Skeletal muscle tissue (tissue), 4 donors: ENCODE measurements around the gene TGFA. TPM values are rescaled to one million over a fixed set of nuclear protein-coding genes. Genes with fewer than 3 reads are reported as not detected.
A peak's percentile ranks its signal among the peaks of the same experiment; 100 is the strongest.

Source experiments
- H3K27ac ChIP-seq: one replicate; pipeline ENCODE4 v1.7.0; 2013; ENCODE audit warnings: mild to moderate bottlenecking, low read depth, low read length, inconsistent platforms
- H3K27me3 ChIP-seq, 3 donors: one replicate each; pipeline ENCODE4 v1.7.0; 2013; ENCODE audit warnings: low read length in 3 of 3; ENCODE audit not compliant: control insufficient read depth in 3 of 3, insufficient read depth in 3 of 3
- H3K36me3 ChIP-seq, 3 donors: one replicate each; pipeline ENCODE4 v1.7.0; 2013; ENCODE audit warnings: low read length in 3 of 3; ENCODE audit not compliant: control insufficient read depth in 3 of 3, insufficient read depth in 3 of 3
- H3K4me1 ChIP-seq, 3 donors: one replicate each; pipeline ENCODE4 v1.7.0; 2013; ENCODE audit warnings: low read length in 3 of 3, mild to moderate bottlenecking in 3 of 3; ENCODE audit not compliant: control insufficient read depth in 3 of 3, insufficient read depth in 3 of 3
- H3K4me3 ChIP-seq, 3 donors: one replicate each; pipeline ENCODE4 v1.7.0; 2013; ENCODE audit warnings: low read length in 3 of 3
- H3K9ac ChIP-seq, 3 donors: one replicate each; pipeline ENCODE4 v1.7.0; 2013; ENCODE audit warnings: low read length in 3 of 3, mild to moderate bottlenecking in 3 of 3, moderate library complexity in 2 of 3, low read depth in 1 of 3
- H3K9me3 ChIP-seq, 3 donors: one replicate each; pipeline ENCODE4 v1.7.0; 2013; ENCODE audit warnings: low read length in 3 of 3; ENCODE audit not compliant: control insufficient read depth in 3 of 3
- total RNA-seq: library from RNA; depleted of rRNA; stranded (reverse); fragments of >200 nt; gene quantifications from one replicate; pipeline ENCODE4 v1.2.3, GENCODE V29; 2014
- donor health status: Osteomylitis.

Gene TGFA
- total RNA-seq, 1 donor from 2014 or later = under 0.01 TPM

GRCh38 chr2:70554338-70554892 lies 789 bp upstream of the TGFA start:
- Histone ChIP-seq H3K9me3 (no peaks in the 10 kb centered on the region), H3K4me3 (peak overlapping the region; percentile 58 to 69 (median 61)), H3K9ac (peak overlapping the region in 2 of 3 donors; percentile 23 to 33), H3K36me3 (no peaks in the 10 kb centered on the region), H3K27ac (no peak overlapping the region), H3K4me1 (peaks cover 14 to 18% (median 15%) of the 10 kb centered on the region in 3 donors), H3K27me3 (peaks cover 31 to 44% (median 37%) of the 10 kb centered on the region in 3 donors)

- no peaks in the 10 kb centered on the region for H3K36me3 ChIP-seq
- H3K27me3 ChIP-seq = peaks cover 35 to 48% (median 40%) of the 10 kb centered on the region in 3 donors
- no peak overlapping the region for H3K27ac ChIP-seq
- peak overlapping the region in 2 of 3 donors; percentile 54 to 59 for H3K9ac ChIP-seq
- H3K4me3 ChIP-seq = peak overlapping the region; percentile 67 to 70 (median 69)
- H3K9me3 ChIP-seq = no peaks in the 10 kb centered on the region
- H3K4me1 ChIP-seq = peaks cover 14 to 18% (median 15%) of the 10 kb centered on the region in 3 donors
These were observed 367 bp downstream of the TGFA start for GRCh38 chr2:70553334-70553583.

GRCh38 chr2:70552501-70553333 lies 909 bp downstream of the TGFA start:
- Histone ChIP-seq H3K9ac (peak overlapping the region in 2 of 3 donors; percentile 54 to 59), H3K27ac (no peak overlapping the region)

GRCh38 chr2:70551167-70551566 lies 2.5 kb downstream of the TGFA start:
- Histone ChIP-seq H3K27me3 (peaks cover 26 to 48% (median 37%) of the 10 kb centered on the region in 3 donors), H3K9me3 (no peaks in the 10 kb centered on the region), H3K9ac (no peak overlapping the region), H3K36me3 (no peaks in the 10 kb centered on the region), H3K27ac (no peak overlapping the region), H3K4me1 (peaks cover 14 to 18% (median 15%) of the 10 kb centered on the region in 3 donors), H3K4me3 (no peak overlapping the region)

More at GRCh38 chr2:70552501-70553333, 909 bp downstream of the TGFA start:
- Histone ChIP-seq H3K4me3 (peak overlapping the region; percentile 67 to 70 (median 69)), H3K9me3 (no peaks in the 10 kb centered on the region), H3K36me3 (no peaks in the 10 kb centered on the region), H3K4me1 (peaks cover 14 to 18% (median 15%) of the 10 kb centered on the region in 3 donors), H3K27me3 (peaks cover 34 to 48% (median 39%) of the 10 kb centered on the region in 3 donors)

- no peaks in the 10 kb centered on the region for H3K36me3 ChIP-seq
- peaks cover 28 to 45% (median 37%) of the 10 kb centered on the region in 3 donors for H3K27me3 ChIP-seq
- peaks cover 14 to 18% (median 15%) of the 10 kb centered on the region in 3 donors for H3K4me1 ChIP-seq
- H3K27ac ChIP-seq = no peak overlapping the region
- no peak overlapping the region for H3K9ac ChIP-seq
- no peaks in the 10 kb centered on the region for H3K9me3 ChIP-seq
- H3K4me3 ChIP-seq = no peak overlapping the region
These were observed 3.7 kb downstream of the TGFA start for GRCh38 chr2:70549962-70550361.

GRCh38 chr2:70549064-70549710 lies 4.4 kb downstream of the TGFA start:
- H3K36me3 ChIP-seq = no peaks in the 10 kb centered on the region
- peaks cover 24 to 39% (median 37%) of the 10 kb centered on the region in 3 donors for H3K27me3 ChIP-seq
- no peak overlapping the region for H3K9ac ChIP-seq
- H3K4me1 ChIP-seq = peaks cover 12 to 14% (median 13%) of the 10 kb centered on the region in 3 donors
- H3K9me3 ChIP-seq = no peaks in the 10 kb centered on the region
- no peak overlapping the region for H3K4me3 ChIP-seq
- no peak overlapping the region for H3K27ac ChIP-seq

- Histone ChIP-seq H3K4me1 (peaks cover 9 to 10% (median 9%) of the 10 kb centered on the region in 3 donors), H3K27ac (no peak overlapping the region), H3K9ac (no peak overlapping the region), H3K9me3 (no peaks in the 10 kb centered on the region), H3K36me3 (no peaks in the 10 kb centered on the region), H3K27me3 (peaks cover 22 to 36% (median 34%) of the 10 kb centered on the region in 3 donors), H3K4me3 (no peak overlapping the region)
These were observed 5.4 kb downstream of the TGFA start for GRCh38 chr2:70548233-70548632.

- Histone ChIP-seq H3K4me1 (no peaks in the 10 kb centered on the region), H3K9me3 (no peaks in the 10 kb centered on the region), H3K4me3 (no peak overlapping the region), H3K27me3 (peaks cover 13 to 22% (median 20%) of the 10 kb centered on the region in 3 donors), H3K9ac (no peak overlapping the region), H3K27ac (no peak overlapping the region), H3K36me3 (no peaks in the 10 kb centered on the region)
These were observed 6.7 kb downstream of the TGFA start for GRCh38 chr2:70546885-70547284.

GRCh38 chr2:70546376-70546775 lies 7.2 kb downstream of the TGFA start:
- no peak overlapping the region for H3K9ac ChIP-seq
- peaks cover 13 to 19% (median 15%) of the 10 kb centered on the region in 3 donors for H3K27me3 ChIP-seq
- no peak overlapping the region for H3K4me3 ChIP-seq
- no peaks in the 10 kb centered on the region for H3K9me3 ChIP-seq
- H3K4me1 ChIP-seq = no peaks in the 10 kb centered on the region
- no peak overlapping the region for H3K27ac ChIP-seq
- no peaks in the 10 kb centered on the region for H3K36me3 ChIP-seq
